ENCODE measurements around the gene FALEC. TPM values are rescaled to one million over a fixed set of nuclear protein-coding genes. Genes with fewer than 3 reads are reported as not detected.
A peak's percentile ranks its signal among the peaks of the same experiment; 100 is the strongest.
"Not testable (repeated sequence)": the region's sequence is repeated elsewhere in the genome, so short reads cannot be mapped to it uniquely, and the experiment has no call there.

FALEC gene
- polyA plus RNA-seq, 3 donors from 2014 or later, result not detected

DNA sequence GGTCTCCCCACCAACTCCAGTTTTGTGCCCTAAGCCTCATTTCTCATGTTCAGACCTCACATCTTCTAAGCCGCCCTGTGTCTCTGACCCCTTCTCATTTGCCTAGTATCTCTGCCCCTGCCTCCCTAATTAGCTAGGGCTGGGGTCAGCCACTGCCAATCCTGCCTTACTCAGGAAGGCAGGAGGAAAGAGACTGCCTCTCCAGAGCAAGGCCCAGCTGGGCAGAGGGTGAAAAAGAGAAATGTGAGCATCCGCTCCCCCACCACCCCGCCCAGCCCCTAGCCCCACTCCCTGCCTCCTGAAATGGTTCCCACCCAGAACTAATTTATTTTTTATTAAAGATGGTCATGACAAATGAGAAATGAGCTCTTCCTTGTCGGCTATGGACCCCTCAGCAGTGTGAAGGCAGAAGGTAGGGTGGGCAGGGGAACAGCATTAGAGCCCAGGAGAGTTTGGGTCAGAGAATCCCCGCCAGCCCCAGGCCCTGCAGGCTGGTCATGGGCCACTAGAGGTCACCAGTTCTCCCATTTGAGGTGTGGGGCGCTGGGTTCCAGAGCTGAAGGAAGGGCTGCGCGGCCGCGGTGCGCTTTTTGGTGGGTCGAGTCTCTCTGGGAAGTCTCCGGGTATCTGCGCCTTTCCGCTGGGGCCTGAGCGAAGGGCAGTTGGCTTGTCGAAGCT, 45.2 kb downstream of the FALEC start:
- H3K27me3 Mint-ChIP-seq (ENCODE audit: low read depth in 3 of 3), result peaks cover 4 to 12% (median 4%) of the 10 kb centered on the region in 3 donors
- no peaks in the 10 kb centered on the region for H3K9me3 Mint-ChIP-seq
- peak overlapping the region; percentile 93 to 99 (median 98) for H3K27ac Mint-ChIP-seq
- H3K4me1 Mint-ChIP-seq, result peaks cover 55 to 56% of the 10 kb centered on the region in 2 donors
- peak overlapping the region; percentile 90 to 95 (median 91) for H3K4me3 Mint-ChIP-seq
- no peaks in the 10 kb centered on the region for H3K36me3 Mint-ChIP-seq
- peak; percentile 78 to 81 (median 79) for DNase-seq

DNA sequence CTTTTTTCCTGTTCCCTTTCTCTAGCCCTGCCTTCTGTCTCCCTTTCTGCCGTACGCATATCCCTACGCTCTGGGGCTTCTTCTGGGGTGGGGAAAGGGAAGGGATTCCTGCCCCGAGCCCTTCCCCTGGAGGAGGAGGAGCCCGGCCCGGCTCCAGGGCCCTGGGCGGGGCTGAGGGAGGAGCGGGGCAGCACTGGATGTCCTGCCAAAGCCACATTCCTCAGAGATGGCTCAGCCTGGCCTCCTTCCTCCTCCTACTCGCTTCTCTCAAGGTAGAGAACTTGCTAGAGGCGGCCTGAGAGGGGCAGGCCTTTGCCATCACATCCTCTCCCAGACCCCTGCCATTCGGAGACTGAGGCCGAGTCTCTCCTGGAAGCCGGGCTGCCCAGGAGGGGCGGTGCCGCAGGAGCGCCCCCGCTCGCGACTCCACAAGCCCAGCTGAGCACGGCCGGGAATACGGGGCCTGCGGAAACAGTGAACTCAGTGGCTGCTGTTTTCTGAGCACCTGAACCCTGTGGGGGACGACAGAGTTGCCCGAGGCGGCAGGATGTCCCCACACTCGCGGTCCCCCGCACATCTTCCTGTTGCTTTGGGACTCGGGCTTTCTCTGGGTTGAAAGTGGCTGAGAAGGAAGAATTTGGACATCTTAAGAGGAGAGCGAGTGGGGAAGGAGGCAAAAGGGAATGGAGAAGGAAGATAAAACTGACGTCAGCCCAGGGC, 45.9 kb downstream of the FALEC start:
- H3K4me3 Mint-ChIP-seq, result peak overlapping the region; percentile 90 to 95 (median 91)

DNA sequence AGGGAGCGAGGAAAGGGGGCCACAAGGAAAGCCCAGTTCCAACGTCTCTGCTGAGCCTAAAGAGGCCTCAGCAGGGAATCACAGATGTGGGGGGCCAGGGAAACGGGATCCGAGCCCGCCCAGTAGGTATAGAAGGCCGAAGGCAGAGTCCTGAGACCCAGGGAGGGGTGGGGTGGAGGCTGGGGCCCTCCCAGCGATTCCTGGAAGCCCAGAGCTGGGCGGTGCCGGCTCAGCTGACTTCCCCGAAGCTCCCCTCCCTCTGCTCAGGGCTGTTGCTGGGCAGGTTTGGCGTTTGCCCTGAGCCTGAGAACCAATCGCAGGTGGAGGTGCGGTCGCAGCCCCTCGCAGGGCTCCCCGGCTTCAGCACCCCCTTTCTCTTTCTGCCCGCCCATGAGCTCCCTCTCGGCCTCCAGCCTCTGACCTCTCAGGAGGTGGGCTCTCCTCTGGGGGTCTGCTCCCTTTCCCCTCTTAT, 46.5 kb downstream of the FALEC start:
- Mint-ChIP-seq H3K27me3 (ENCODE audit: low read depth in 3 of 3) (peaks cover 4 to 13% (median 6%) of the 10 kb centered on the region in 3 donors), H3K36me3 (no peaks in the 10 kb centered on the region), H3K4me1 (peaks cover 68 to 69% of the 10 kb centered on the region in 2 donors), H3K9me3 (no peaks in the 10 kb centered on the region), H3K4me3 (peak overlapping the region; percentile 90 to 95 (median 91)), H3K27ac (peak overlapping the region; percentile 93 to 99 (median 98))
- peak; percentile 59 to 65 (median 62) for DNase-seq

More for the DNA sequence above, 45.9 kb downstream of the FALEC start:
- Mint-ChIP-seq H3K4me1 (peaks cover 62 to 63% of the 10 kb centered on the region in 2 donors), H3K27me3 (ENCODE audit: low read depth in 3 of 3) (peaks cover 4 to 13% (median 6%) of the 10 kb centered on the region in 3 donors), H3K36me3 (no peaks in the 10 kb centered on the region), H3K27ac (peak overlapping the region; percentile 93 to 99 (median 98)), H3K9me3 (no peaks in the 10 kb centered on the region)
- peak; percentile 61 to 66 (median 65) for DNase-seq

DNA sequence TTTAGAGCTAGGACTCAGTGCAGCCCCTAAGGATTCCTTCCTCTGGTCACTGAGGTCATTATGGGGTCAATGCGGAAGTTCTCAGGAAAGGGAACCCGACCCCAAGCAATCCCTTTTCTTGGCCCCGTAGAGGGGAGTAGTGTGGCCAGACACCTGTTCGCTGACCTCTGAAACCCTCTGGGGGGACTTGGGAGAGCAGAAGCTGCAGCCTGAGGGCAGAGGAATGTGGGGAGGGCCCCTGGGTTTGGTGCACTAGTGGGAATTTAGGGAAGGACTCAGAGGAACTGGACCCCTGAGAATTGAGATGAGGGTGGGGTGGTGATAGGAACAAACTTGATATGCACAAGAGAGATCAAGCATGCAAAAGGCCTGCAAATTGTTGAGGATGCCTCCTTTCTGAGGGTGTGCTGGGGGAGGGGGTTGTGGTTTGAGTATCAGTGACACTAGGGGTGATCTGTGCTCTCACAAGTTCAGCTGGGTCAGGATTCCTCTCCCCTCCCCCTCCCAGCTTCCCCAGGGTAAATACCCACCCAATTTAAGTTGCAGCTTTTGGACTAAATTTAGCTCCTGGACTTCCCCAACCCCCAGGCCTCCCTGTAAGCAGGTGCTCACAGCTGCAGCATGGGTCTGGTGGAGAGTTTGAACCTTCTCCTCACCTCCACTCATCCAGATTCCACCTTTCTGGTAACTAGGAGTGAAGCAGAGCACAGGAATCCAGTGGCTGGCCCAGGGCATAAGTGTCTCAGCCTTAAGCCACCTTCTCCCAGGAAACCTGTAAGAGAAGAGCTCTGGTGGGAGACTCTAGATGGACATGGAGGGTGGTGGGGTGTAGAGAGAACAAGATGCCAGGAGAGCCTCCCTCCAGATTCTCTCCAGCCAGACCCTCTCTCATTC, 47.1 kb downstream of the FALEC start:
- Mint-ChIP-seq H3K27ac (peak overlapping the region; percentile 93 to 99 (median 98)), H3K27me3 (ENCODE audit: low read depth in 3 of 3) (peaks cover 9 to 18% (median 10%) of the 10 kb centered on the region in 3 donors), H3K4me3 (peak overlapping the region; percentile 90 to 95 (median 91)), H3K36me3 (no peaks in the 10 kb centered on the region), H3K4me1 (peaks cover 75 to 76% of the 10 kb centered on the region in 2 donors), H3K9me3 (no peaks in the 10 kb centered on the region)
- peak; percentile 61 to 65 (median 61) for DNase-seq

DNA sequence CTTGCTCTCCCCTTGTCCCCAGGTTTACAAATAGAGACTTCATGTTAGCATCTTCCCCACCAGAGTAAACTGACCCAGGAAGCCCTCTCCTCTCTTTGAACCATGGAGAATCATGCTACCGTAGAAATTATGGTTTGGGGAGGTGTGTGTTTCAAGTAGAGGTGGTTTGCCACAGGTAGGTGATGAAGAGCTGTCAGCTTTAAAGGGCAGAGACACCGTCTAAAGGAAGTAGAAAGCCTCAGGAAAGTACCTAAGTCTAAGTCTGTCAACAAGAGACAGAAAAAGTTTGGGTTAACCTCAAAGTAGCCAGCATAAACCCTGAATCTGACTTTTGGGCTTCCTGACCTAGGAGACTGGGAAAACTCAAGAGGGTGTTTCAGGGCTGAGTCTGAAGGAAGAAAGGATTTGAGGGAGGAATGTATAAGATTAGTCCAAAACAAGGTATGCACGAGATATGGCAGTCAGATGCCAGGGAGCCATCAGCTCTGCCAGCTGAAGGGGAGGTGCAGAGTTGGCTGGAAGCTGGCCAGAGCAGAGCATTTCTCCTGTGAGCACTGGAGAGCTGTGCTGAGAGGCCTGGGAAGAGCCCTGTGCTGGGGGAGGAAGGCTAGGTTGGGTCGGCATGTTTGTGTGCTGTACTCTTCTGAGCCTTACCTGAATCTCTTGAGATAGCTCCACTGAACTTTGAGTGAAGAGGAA, 47.9 kb downstream of the FALEC start:
- H3K4me1 Mint-ChIP-seq, result peaks cover 82 to 84% of the 10 kb centered on the region in 2 donors
- H3K27ac Mint-ChIP-seq, result peak overlapping the region; percentile 93 to 99 (median 98)
- H3K27me3 Mint-ChIP-seq (ENCODE audit: low read depth in 3 of 3), result peaks cover 10 to 18% (median 11%) of the 10 kb centered on the region in 3 donors
- peak; percentile 67 to 69 (median 68) for DNase-seq
- H3K9me3 Mint-ChIP-seq, result no peaks in the 10 kb centered on the region
- H3K4me3 Mint-ChIP-seq, result peak overlapping the region; percentile 90 to 95 (median 91)
- H3K36me3 Mint-ChIP-seq, result no peaks in the 10 kb centered on the region

DNA sequence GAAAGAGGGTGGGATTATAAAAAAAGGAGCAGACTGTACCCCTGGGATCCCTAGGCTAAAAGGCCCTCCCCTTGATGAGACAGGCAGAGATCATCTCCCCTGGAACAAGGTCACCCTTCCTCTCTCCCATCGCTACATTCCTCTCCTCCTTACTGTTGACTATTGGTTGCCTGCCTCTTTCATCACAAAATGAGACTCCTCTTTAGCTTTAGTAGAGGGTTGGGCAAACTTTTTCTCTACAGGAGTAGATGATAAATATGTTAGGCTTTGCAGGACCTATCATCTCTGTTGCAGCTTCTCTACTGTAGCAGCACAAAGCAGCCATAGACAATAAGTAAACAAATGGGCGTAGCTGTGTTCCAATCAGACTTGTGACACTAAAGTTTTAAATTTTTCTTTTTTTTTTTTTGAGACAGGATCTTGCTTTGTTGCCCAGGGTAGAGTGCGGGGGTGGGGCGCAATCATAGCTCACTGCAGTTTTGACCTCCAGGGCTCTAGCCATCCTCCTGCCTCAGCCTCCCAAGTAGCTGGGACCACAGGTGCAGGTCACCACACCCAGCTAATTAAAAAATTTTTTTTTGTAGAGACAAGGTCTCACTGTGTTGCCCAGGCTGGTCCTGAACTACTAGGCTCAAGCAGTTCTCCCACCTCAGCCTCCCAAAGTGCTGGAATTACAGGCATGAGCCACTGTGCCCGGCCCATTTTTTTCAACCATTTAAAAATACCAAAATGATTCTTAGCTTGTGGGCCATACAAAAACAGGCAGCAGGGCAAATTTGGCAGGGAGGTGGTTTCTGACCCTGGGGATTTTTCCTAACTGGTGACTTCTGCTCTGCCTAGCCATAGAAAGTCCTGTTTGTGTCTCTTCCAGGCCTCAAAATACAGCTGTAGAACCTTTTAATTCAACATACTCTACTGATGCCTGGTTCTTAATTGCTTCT, 48.8 kb downstream of the FALEC start:
- peak in 1 of 3 donors; percentile 30 for DNase-seq
- no peaks in the 10 kb centered on the region for H3K36me3 Mint-ChIP-seq

DNA sequence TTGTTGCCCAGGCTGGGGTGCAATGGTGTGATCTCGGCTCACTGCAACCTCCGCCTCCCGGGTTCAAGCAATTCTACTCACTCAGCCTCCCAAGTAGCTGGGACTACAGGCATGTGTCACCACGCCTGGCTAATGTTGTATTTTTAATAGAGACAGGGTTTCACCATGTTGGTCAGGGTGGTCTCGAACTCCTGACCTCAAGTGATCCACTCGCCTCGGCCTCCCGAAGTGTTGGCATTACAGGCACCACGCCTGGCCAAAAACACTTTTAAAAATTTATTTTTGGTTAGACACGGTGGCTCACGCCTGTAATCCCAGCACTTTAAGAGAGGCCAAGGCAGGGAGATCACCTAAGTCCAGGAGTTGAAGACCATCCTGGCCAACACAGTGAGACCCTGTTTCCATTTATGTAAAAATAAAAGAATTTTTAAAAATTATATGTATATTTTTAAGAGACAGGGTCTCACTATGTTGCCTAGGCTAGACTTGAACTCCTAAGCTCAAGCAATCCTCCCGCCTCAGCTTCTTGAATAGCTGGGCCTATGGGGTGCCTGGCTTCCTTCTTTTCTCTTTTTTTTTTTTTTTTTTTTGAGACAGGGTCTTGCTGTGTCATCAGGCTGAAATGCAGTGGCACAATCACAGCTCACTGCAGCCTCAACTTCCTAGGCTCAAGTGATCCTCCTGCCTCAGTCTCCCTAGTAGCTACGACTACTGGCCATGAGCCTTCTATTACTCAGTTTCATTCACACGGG, 49.9 kb downstream of the FALEC start:
- H3K4me3 Mint-ChIP-seq, result peak overlapping the region; percentile 49 to 91 (median 82)
- not testable (repeated sequence) for DNase-seq, H3K9me3 Mint-ChIP-seq, H3K36me3 Mint-ChIP-seq
- H3K27ac Mint-ChIP-seq, result peak overlapping the region; percentile 93 to 99 (median 98)
- H3K27me3 Mint-ChIP-seq (ENCODE audit: low read depth in 3 of 3), result peaks cover 10 to 23% (median 19%) of the 10 kb centered on the region in 3 donors
- peaks cover 93 to 95% of the 10 kb centered on the region in 2 donors for H3K4me1 Mint-ChIP-seq

More for the DNA sequence above, 48.8 kb downstream of the FALEC start:
- H3K27me3 Mint-ChIP-seq (ENCODE audit: low read depth in 3 of 3), result peaks cover 10 to 18% (median 11%) of the 10 kb centered on the region in 3 donors
- H3K27ac Mint-ChIP-seq, result peak overlapping the region; percentile 93 to 99 (median 98)
- no peaks in the 10 kb centered on the region for H3K9me3 Mint-ChIP-seq
- H3K4me1 Mint-ChIP-seq, result peaks cover 91 to 92% of the 10 kb centered on the region in 2 donors
- peak overlapping the region; percentile 90 to 95 (median 91) for H3K4me3 Mint-ChIP-seq

DNA sequence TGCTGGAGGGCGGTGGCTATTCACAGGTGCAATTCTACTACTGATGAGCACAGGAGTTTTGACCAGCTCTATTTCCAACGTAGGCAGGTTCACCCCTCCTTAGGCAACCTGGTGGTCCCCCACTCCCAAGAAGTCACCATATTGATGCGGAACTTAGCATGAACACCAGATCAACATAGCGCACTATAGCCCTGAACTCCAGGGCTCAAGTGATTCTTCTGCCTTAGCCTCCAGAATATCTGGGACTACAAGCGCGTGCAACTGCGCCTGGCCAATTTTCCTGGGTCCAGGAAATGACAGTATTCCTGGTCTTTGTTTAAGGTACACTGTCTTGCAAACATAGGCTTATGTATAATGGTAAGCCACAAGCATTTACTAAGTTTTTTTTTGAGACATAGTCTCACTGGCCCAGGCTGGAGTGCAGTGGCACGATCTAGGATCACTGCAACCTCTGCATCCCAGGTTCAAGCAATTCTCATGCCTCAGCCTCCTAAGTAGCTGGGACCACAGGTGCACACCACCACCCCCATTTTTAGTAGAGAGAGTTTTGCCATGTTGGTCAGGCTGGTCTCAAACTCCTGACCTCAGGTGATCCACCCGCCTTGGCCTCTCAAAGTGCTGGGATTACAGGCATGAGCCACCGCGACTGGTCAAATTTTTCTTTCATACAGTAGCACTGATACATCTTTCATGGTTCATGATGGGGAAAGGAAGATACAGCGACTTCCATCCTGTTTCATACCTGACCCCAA, 51.2 kb downstream of the FALEC start:
- Mint-ChIP-seq H3K36me3 (peaks cover 0 to 7% (median 5%) of the 10 kb centered on the region in 3 donors), H3K4me3 (peak overlapping the region; percentile 82 to 87 (median 84)), H3K9me3 (no peaks in the 10 kb centered on the region), H3K27me3 (ENCODE audit: low read depth in 3 of 3) (peaks cover 12 to 27% (median 20%) of the 10 kb centered on the region in 3 donors), H3K4me1 (peaks cover 93 to 94% of the 10 kb centered on the region in 2 donors), H3K27ac (peak overlapping the region; percentile 93 to 98 (median 98))
- DNase-seq, result no peak

DNA sequence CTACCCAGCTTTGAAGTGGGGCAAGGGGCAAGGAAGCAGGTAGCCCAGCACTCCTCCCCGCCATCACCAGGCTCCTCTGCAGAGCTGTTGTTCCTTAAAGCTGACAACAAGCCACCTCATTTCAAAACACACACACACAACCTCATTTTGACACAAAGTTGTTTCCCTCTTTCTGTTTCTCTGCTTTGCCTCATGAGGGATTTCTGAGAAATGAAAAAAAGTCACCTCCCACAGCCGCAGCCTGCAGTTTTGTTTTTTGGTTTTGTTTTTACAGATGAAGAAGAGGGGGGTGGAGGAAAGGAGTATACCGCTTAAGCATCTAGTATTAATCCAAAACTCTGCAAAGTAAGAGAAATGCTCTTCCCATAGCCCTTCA, 51.8 kb downstream of the FALEC start:
- Mint-ChIP-seq H3K27me3 (ENCODE audit: low read depth in 3 of 3) (peaks cover 12 to 27% (median 19%) of the 10 kb centered on the region in 3 donors), H3K36me3 (peaks cover under 1 to 7% (median 5%) of the 10 kb centered on the region in 3 donors), H3K27ac (peak overlapping the region; percentile 93 to 98 (median 98)), H3K4me1 (peaks cover 90 to 91% of the 10 kb centered on the region in 2 donors), H3K9me3 (no peaks in the 10 kb centered on the region), H3K4me3 (peak overlapping the region; percentile 82 to 87 (median 84))
- DNase-seq, result peak; percentile 71 to 78 (median 75)

DNA sequence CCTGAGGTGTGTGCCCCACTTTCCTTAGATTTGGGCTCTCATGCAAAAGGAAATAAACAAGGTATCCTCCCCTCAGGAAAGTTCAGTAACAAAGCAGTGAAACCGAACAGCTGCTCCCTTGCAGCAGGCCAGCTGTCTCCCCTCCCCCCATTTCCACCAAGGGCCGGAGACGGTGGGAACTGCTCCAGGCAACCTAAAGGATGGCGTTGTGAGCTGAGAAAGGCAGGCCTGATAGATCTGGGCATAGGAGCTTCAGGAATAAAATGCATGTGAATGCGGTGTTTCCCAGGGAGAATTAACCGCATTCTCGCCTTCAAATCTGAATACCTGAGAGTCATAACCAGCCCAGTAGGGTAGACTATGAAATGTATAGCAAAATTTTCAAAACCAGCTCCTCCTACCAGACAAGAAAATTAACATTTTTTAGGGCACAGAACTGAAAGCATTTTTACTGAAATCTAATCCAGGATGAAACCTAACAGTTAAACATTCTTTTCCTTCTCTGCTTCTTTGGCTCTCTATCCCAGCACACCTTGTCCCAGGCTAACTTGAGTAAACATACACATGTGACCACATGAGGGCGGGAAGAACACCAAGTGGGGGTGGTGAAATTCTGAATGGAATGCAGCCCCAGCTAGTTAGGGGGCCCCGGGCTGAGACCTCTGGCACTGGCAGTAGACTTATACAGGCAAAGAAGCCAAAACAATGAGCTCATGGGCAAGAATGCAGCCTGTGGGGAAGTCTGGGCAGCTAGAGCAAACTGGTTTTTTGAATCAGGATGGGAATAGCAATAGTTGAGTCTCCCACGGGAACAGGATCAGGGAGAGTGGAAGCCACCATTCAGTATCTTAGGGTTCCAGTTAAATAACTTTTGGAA, 52.4 kb downstream of the FALEC start:
- Mint-ChIP-seq H3K4me1 (peaks cover 90 to 91% of the 10 kb centered on the region in 2 donors), H3K27ac (peak overlapping the region; percentile 93 to 98 (median 98)), H3K27me3 (ENCODE audit: low read depth in 3 of 3) (peaks cover 8 to 29% (median 17%) of the 10 kb centered on the region in 3 donors), H3K4me3 (peak overlapping the region; percentile 82 to 87 (median 84)), H3K36me3 (peaks cover 5 to 13% (median 7%) of the 10 kb centered on the region in 3 donors), H3K9me3 (no peaks in the 10 kb centered on the region)
- peak in 1 of 3 donors; percentile 17 for DNase-seq
